ENCODE results near the gene EXOC3.

The EXOC3 gene

DNA sequence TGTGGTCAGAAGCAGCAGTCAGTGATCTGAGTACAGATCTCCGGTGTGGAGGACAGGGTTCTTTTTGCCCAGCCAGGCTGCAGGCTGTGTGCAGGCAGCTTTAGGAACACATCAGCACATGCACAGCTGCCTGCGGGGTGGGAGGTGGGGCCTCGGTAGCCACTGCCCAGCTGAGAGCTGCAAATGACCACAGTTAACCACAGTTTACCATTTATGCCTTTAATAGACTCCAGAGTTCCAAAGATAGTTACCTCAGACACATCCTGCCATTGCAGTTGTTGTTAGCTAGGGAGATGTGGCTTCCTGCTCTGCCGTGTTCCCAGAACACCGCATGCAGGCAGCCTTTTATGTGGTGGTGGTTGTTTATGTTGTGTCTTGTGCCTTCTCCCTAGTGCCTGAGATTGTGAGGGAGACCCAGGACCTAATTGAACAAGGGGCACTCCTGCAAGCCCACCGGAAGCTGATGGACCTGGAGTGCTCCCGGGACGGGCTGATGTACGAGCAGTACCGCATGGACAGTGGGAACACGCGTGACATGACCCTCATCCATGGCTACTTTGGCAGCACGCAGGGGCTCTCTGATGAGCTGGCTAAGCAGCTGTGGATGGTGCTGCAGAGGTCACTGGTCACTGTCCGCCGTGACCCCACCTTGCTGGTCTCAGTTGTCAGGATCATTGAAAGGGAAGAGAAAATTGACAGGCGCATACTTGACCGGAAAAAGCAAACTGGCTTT, 10.2 kb downstream of the EXOC3 start:
- TF ChIP-seq FOXP2 (optimal IDR thresholded peaks at IDR 0.05; ENCODE audit: borderline replicate concordance, extremely low read depth, extremely low read length, insufficient read depth): no peak
- TF ChIP-seq, protein P1, sequence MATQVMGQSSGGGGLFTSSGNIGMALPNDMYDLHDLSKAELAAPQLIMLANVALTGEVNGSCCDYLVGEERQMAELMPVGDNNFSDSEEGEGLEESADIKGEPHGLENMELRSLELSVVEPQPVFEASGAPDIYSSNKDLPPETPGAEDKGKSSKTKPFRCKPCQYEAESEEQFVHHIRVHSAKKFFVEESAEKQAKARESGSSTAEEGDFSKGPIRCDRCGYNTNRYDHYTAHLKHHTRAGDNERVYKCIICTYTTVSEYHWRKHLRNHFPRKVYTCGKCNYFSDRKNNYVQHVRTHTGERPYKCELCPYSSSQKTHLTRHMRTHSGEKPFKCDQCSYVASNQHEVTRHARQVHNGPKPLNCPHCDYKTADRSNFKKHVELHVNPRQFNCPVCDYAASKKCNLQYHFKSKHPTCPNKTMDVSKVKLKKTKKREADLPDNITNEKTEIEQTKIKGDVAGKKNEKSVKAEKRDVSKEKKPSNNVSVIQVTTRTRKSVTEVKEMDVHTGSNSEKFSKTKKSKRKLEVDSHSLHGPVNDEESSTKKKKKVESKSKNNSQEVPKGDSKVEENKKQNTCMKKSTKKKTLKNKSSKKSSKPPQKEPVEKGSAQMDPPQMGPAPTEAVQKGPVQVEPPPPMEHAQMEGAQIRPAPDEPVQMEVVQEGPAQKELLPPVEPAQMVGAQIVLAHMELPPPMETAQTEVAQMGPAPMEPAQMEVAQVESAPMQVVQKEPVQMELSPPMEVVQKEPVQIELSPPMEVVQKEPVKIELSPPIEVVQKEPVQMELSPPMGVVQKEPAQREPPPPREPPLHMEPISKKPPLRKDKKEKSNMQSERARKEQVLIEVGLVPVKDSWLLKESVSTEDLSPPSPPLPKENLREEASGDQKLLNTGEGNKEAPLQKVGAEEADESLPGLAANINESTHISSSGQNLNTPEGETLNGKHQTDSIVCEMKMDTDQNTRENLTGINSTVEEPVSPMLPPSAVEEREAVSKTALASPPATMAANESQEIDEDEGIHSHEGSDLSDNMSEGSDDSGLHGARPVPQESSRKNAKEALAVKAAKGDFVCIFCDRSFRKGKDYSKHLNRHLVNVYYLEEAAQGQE (IDR thresholded peaks at IDR 0.05; ENCODE audit: insufficient read depth in 1 of 2, low read depth in 2 of 2, low read length in 2 of 2): no peak
- TF ChIP-seq TAF1 (IDR thresholded peaks at IDR 0.05; ENCODE audit: borderline replicate concordance, insufficient read depth, low read length): no peak
- TF ChIP-seq POLR2AphosphoS5 (IDR thresholded peaks at IDR 0.05; ENCODE audit: low read depth, low read length): no peak
- TF ChIP-seq SIN3A (IDR thresholded peaks at IDR 0.05; ENCODE audit: borderline replicate concordance, insufficient read depth, low read length): no peak

DNA sequence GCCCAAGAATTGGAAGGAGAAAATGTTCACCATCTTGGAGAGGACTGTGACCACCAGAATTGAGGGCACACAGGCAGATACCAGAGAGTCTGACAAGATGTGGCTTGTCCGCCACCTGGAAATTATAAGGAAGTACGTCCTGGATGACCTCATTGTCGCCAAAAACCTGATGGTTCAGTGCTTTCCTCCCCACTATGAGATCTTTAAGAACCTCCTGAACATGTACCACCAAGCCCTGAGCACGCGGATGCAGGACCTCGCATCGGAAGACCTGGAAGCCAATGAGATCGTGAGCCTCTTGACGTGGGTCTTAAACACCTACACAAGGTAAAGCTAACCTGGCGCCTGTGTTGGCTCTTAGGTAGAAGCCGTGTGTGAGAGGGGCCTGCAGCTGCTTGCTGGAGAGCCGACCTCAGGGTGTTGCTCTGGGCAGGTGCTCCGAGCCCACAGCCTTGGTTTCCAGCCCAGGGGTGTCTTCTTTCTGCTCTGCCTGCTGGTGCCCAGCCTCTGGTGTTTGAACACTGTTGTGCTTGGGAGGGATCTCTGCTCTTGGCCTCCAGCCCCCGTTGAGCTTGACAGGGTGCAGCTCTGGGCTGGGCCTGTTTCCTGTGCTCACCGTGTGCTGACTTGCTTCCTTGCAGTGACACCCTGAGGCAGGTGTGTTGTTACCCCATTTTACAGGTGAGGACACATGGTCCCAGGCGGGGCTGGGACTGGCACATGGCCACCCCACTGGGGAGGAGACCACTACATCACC, 10.9 kb downstream of the EXOC3 start:
- TF ChIP-seq SIN3A (IDR thresholded peaks at IDR 0.05; ENCODE audit: borderline replicate concordance, insufficient read depth, low read length) (no peak), FOXP2 (optimal IDR thresholded peaks at IDR 0.05; ENCODE audit: borderline replicate concordance, extremely low read depth, extremely low read length, insufficient read depth) (no peak), POLR2AphosphoS5 (IDR thresholded peaks at IDR 0.05; ENCODE audit: low read depth, low read length) (no peak), TAF1 (IDR thresholded peaks at IDR 0.05; ENCODE audit: borderline replicate concordance, insufficient read depth, low read length) (no peak)
- TF ChIP-seq, protein P1 (IDR thresholded peaks at IDR 0.05; ENCODE audit: insufficient read depth in 1 of 2, low read depth in 2 of 2, low read length in 2 of 2): no peak

DNA sequence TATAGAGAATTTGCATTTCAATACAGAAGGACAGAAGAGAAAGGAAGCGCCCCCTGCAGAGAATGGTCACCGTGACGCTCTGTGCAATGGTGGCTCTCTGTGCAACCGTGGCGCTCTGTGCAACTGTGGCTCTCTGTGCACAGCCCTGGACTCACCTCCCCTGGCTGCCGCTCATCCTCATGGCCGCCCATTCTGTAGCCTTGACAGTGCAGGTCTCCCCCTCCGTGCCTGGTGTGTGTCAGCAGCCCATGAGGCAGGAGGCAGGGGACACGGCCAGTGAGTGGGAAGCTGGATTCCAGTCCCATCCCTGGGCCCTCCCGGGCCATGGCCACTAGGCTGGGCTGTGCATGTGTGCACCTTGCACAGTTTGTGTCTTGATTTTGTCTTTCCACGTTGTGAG, 12.0 kb downstream of the EXOC3 start:
- no peak for TF ChIP-seq FOXP2 (optimal IDR thresholded peaks at IDR 0.05; ENCODE audit: borderline replicate concordance, extremely low read depth, extremely low read length, insufficient read depth)
- TF ChIP-seq POLR2AphosphoS5 (IDR thresholded peaks at IDR 0.05; ENCODE audit: low read depth, low read length): no peak
- TF ChIP-seq TAF1 (IDR thresholded peaks at IDR 0.05; ENCODE audit: borderline replicate concordance, insufficient read depth, low read length): no peak
- TF ChIP-seq SIN3A (IDR thresholded peaks at IDR 0.05; ENCODE audit: borderline replicate concordance, insufficient read depth, low read length): no peak
- TF ChIP-seq, protein P1 (IDR thresholded peaks at IDR 0.05; ENCODE audit: insufficient read depth in 1 of 2, low read depth in 2 of 2, low read length in 2 of 2): no peak

DNA sequence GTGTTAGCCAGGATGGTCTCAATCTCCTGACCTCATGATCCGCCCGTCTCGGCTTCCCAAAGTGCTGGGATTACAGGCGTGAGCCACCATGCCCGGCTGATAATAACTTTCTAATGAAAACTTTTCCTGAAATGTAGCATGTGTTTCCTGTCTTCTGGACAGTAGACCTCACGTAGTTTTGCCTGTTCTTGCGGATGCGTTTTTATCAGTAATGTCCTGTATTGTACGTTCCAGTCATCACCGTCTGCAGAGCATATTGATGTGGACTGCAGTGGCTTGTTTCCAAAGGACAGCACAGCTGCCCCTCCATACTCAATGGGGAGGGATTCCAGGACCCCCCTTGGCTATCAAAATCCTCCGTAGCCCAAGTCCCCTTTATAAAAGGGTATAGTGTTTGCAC, 12.8 kb downstream of the EXOC3 start:
- TF ChIP-seq TAF1 (IDR thresholded peaks at IDR 0.05; ENCODE audit: borderline replicate concordance, insufficient read depth, low read length) (no peak), FOXP2 (optimal IDR thresholded peaks at IDR 0.05; ENCODE audit: borderline replicate concordance, extremely low read depth, extremely low read length, insufficient read depth) (no peak), POLR2AphosphoS5 (IDR thresholded peaks at IDR 0.05; ENCODE audit: low read depth, low read length) (no peak), SIN3A (IDR thresholded peaks at IDR 0.05; ENCODE audit: borderline replicate concordance, insufficient read depth, low read length) (no peak)
- TF ChIP-seq, protein P1 (IDR thresholded peaks at IDR 0.05; ENCODE audit: insufficient read depth in 1 of 2, low read depth in 2 of 2, low read length in 2 of 2): no peak

Measured in PFSK-1 (cell line).